K562 (cell line): ENCODE data around the gene GADD45G. TPM values are rescaled to one million over a fixed set of nuclear protein-coding genes. Genes with fewer than 3 reads are reported as not detected.

ENCODE experiments used
- DNMT1 ChIP-seq: fragments of 450-650 bp; IDR thresholded peaks from 2 replicates; pipeline ENCODE4 v1.6.1; 2016; ENCODE audit warnings: antibody characterized with exemption, mild to moderate bottlenecking
- E2F8 ChIP-seq: fragments of 450-650 bp; IDR thresholded peaks from 2 replicates; pipeline ENCODE4 v1.7.1; 2018; ENCODE audit warnings: mild to moderate bottlenecking, low read depth; ENCODE audit not compliant: partially characterized antibody
- ILK ChIP-seq: fragments of 450-650 bp; IDR thresholded peaks from 2 replicates; pipeline ENCODE4 v1.6.1; 2016; ENCODE audit warnings: missing genetic modification characterization, low read depth, mild to moderate bottlenecking, missing compliant biosample characterization, moderate library complexity, borderline replicate concordance
- PHF21A ChIP-seq: fragments of 450-650 bp; IDR thresholded peaks from 2 replicates; pipeline ENCODE4 v1.6.1; 2017; ENCODE audit warnings: low read depth, borderline replicate concordance
- RERE ChIP-seq: sonication (generic); formaldehyde crosslinking; IDR thresholded peaks from 2 replicates; pipeline ENCODE4 v1.8.0; 2023; ENCODE audit warnings: missing genetic modification reagents, mild to moderate bottlenecking, borderline replicate concordance
- SMARCC2 ChIP-seq: fragments of 450-650 bp; IDR thresholded peaks from 2 replicates; pipeline ENCODE4 v1.6.1; 2017; ENCODE audit warnings: antibody characterized with exemption, moderate library complexity, mild to moderate bottlenecking, low read depth
- TRIM28 ChIP-seq: fragments of 450-650 bp; IDR thresholded peaks from 2 replicates; pipeline ENCODE4 v1.6.1; 2017
- ZNF3 ChIP-seq: fragments of 250-450 bp; sonication (Bioruptor Pico); IDR thresholded peaks from 2 replicates; pipeline ENCODE4 v1.5.0; 2021; ENCODE audit warnings: mild to moderate bottlenecking, moderate library complexity
- ZZZ3 ChIP-seq: fragments of 450-650 bp; IDR thresholded peaks from 2 replicates; pipeline ENCODE4 v1.6.1; 2016; ENCODE audit warnings: antibody characterized with exemption, mild to moderate bottlenecking, moderate library complexity
- polyA plus RNA-seq, 8 experiments: library from polyadenylated mRNA; depleted of rRNA in 4 of 8; stranded (reverse) in 5 of 8; unstranded in 3 of 8; fragments of >200 nt; fragmentation: Nextera tagmentation in 2 of 8; fragmentation: Illumina TruSeq in 1 of 8; extraction: Ambion mirVana in 2 of 8; extraction: Trizol in 1 of 8; gene quantifications; 2 replicates each; pipeline versions ENCODE4 v1.2.1 to v1.2.3, GENCODE V29; 2011 to 2014; ENCODE audit warnings: inconsistent platforms in 1 of 8, missing spikeins in 1 of 8
- total RNA-seq, 7 experiments: library from RNA; depleted of rRNA in 6 of 7; stranded (reverse); fragments of >200 nt in 6 of 7; fragmentation: Illumina TruSeq in 2 of 7; extraction: Trizol in 2 of 7; gene quantifications; 2 replicates each; pipeline versions ENCODE4 v1.2.1 to v1.2.3, GENCODE V29; 2011 to 2021; ENCODE audit warnings: low replicate concordance in 1 of 7

GADD45G gene
- total and polyA plus RNA-seq, 9 of the 15 experiments (the other 6 are each of a cell fraction or from before 2014, with no cell fraction given), result 0.20 to 0.34 TPM; not detected in 7

GRCh38 chr9:89631384-89631783 lies 26.6 kb downstream of the GADD45G start (continued):
- TF ChIP-seq E2F8 (no peak), PHF21A (no peak), ZZZ3 (no peak), ILK (no peak), SMARCC2 (no peak), RERE (CRISPR knock-in tag) (no peak), TRIM28 (no peak), DNMT1 (no peak), ZNF3 (CRISPR knock-in tag) (no peak)
